Activated CD4-positive, alpha-beta T cell treated with anti-CD3 and anti-CD28 coated beads, Interleukin-2, amount 10 ng/mL, durations not matched to agents 24 days and 14 days (primary cell): ENCODE data around the gene DOK4. TPM values are rescaled to one million over a fixed set of nuclear protein-coding genes. Genes with fewer than 3 reads are reported as not detected.

Source experiments
- DNase-seq: peaks from one replicate; pipeline ENCODE4 v3.0.0; 2022
- H3K27ac Mint-ChIP-seq: one replicate; pipeline ENCODE4 v1.8.0; 2022; ENCODE audit warnings: mild to moderate bottlenecking, mixed read lengths
- H3K27me3 Mint-ChIP-seq: one replicate; pipeline ENCODE4 v1.8.0; 2022; ENCODE audit warnings: mixed read lengths
- H3K36me3 Mint-ChIP-seq: one replicate; pipeline ENCODE4 v1.8.0; 2022; ENCODE audit warnings: low read depth, mild to moderate bottlenecking, mixed read lengths
- H3K4me1 Mint-ChIP-seq: one replicate; pipeline ENCODE4 v1.8.0; 2021; ENCODE audit warnings: mixed read lengths
- H3K4me3 Mint-ChIP-seq: one replicate; pipeline ENCODE4 v1.8.0; 2022; ENCODE audit warnings: mild to moderate bottlenecking, moderate library complexity, mixed read lengths
- H3K9me3 Mint-ChIP-seq: one replicate; pipeline ENCODE4 v1.8.0; 2021; ENCODE audit warnings: mixed read lengths
- intact Hi-C: fragments of 100-400 bp; cut with micrococcal nuclease; formaldehyde crosslinking; loops from one replicate; pipeline ENCODE4 v1.15.1; 2023
- total RNA-seq: library from RNA; stranded (reverse); gene quantifications from 2 replicates; pipeline ENCODE4 v1.2.3, GENCODE V29; 2022

DOK4 gene
- total RNA-seq, 1 donor from 2014 or later: 4.3 TPM

DNA sequence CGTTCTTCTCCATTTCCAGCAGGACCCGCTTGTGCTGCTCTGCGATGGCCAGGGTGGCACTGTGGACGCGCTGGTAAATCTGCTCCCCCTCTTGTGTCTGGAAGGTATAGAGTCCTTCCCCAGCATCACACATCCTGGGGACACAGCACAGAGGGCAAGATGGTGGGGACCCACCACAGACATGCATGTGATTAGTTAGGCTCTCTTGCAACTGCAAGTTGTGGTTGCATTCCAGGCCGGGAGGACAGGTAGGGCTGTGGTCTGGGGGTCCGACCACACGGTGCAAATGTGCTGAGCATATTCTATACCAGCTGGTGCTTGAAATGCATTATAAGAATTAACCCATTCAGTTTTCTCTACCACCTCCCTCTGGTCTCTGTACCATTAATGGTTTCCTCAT lies 12.4 kb downstream of the DOK4 start:
- Mint-ChIP-seq H3K4me3 (no peak overlapping the region), H3K4me1 (peaks cover 11% of the 10 kb centered on the region), H3K27me3 (no peaks in the 10 kb centered on the region), H3K9me3 (no peaks in the 10 kb centered on the region), H3K36me3 (peaks cover 26% of the 10 kb centered on the region), H3K27ac (no peak overlapping the region)
- no peak for DNase-seq
- intact Hi-C loops: loop anchor here (10.0 kb wide), 1 partner anchor 261 kb away; the partner anchor contains the start of gene KATNB1

DNA sequence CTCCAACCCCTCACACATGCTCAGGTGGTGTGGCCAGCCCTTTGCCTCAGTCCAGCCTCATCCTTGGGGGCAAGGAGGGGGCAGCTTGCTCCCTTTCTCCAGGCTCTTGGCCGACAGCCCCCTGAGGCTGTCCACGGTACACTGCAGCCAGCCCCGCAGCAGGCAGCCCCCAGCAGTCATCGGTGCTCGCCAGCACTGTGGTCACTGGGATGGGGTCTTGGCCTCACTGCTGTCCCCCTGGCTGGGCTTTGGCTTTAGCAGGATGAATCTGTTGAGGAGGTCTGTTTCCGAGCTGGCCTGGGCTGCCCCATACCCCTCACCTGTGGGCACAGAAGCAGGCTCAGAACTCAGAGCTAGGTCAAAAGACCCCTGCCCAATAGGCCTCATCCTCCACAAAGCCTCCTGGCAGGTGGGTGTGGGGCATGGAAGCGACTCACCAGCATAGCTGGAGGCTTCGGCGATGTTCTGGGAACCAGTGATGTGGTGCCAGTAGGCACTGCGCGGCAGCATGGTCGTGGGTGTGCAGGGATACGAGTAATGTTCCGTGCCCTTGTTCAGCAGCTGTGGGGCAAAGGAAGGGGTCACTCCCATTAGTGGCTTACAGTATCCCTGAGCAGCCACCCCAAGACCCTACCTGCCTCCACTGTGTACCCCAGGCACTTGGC lies 13.0 kb downstream of the DOK4 start:
- Mint-ChIP-seq H3K4me1 (peaks cover 11% of the 10 kb centered on the region), H3K27ac (no peak overlapping the region), H3K9me3 (no peaks in the 10 kb centered on the region), H3K27me3 (no peaks in the 10 kb centered on the region), H3K4me3 (no peak overlapping the region), H3K36me3 (peaks cover 32% of the 10 kb centered on the region)
- no peak for DNase-seq
- intact Hi-C loops: loop anchor here (10.0 kb wide), 1 partner anchor 261 kb away; the partner anchor contains the start of gene KATNB1

DNA sequence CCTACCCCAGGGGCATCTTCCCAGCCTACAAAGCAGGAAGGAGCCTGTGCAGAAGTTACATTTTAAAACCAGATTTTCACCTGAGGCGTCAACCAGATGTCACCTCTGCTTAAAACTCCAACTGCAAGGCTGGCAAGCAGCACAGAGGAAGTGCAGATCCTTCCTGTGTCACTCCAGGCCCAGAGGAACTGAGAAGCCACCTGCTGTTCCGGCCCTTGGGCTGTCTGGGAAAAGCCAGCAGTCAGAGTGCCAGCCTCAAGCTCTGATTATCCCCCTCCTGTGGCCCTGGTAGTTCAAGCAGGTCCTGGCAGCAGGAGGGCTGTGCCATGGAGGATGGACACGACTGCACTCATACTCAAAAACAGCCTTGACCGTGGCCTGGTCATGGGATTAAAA lies 13.6 kb downstream of the DOK4 start:
- no peak for DNase-seq
- Mint-ChIP-seq H3K27me3 (no peaks in the 10 kb centered on the region), H3K4me1 (peaks cover 11% of the 10 kb centered on the region), H3K27ac (no peak overlapping the region), H3K9me3 (no peaks in the 10 kb centered on the region), H3K4me3 (no peak overlapping the region), H3K36me3 (peaks cover 35% of the 10 kb centered on the region)
- intact Hi-C loops: loop anchor here (10.0 kb wide), 1 partner anchor 262 kb away; the partner anchor contains the start of gene KATNB1

DNA sequence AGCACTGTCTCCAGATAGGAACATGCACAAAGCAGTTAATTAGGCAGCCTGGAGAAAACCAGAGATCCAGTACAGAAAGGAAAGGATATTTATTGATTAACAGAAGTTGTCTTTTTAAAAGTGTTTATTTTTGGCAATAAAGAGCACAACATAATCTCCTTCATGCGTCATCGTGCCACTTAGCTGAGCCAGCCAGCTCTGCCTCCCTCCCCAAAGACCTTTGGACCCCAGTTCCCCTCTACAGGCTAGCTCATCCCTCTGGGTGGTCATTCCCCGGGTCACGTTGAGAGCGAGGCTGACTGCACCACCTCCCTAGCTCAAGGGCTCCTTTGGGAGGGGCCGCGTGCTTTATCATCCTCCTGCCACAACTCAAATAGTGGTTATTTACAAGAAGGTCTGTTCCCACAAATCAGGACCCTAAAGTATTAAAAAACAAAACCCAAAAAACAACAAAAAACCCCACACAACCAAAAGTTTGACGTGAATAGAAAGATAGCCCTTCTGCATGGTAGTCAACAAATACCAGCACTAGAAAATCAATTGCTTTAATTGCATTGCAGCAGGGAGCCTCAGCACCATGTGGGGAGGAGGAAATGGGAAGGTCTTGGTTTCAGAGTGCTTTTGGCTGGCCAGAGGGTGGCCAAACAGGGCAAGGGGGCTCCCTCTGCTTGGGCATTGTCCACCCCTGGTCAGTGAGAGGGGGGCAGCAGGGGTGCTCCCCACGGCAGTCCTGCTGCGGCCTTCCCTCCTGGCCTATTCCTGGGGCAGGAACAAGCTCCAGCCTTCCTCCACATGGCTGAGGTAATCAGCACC lies 14.2 kb downstream of the DOK4 start:
- peaks cover 40% of the 10 kb centered on the region for H3K36me3 Mint-ChIP-seq
- H3K27me3 Mint-ChIP-seq: no peaks in the 10 kb centered on the region
- H3K9me3 Mint-ChIP-seq: no peaks in the 10 kb centered on the region
- no peak overlapping the region for H3K4me3 Mint-ChIP-seq
- H3K27ac Mint-ChIP-seq: peak overlapping the region; percentile 6
- intact Hi-C loops: loop anchor here (10.0 kb wide), 1 partner anchor 263 kb away; the partner anchor contains the start of gene KATNB1
- DNase-seq: no peak
- H3K4me1 Mint-ChIP-seq: peaks cover 11% of the 10 kb centered on the region

DNA sequence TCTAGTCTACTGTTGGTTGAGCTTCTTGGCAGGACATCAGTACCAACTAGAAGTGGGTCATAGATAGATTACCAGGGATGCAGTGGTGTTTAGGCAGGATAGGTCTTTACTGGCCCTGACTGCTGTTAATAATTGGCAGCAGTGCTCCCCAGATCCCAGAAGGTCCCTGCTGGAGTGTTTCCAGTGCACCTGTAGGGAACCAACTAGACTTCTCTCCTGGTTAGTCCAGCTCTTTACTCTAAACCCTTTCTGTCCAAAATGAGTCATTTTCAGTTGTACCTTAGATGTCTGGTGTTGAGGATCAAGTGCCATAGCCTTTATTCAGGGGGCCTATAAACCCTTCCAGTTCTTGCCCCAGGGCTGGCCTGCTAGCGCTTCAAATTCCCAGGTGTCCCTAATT lies 15.1 kb downstream of the DOK4 start:
- H3K36me3 Mint-ChIP-seq: peaks cover 44% of the 10 kb centered on the region
- H3K27ac Mint-ChIP-seq: no peak overlapping the region
- H3K27me3 Mint-ChIP-seq: no peaks in the 10 kb centered on the region
- DNase-seq: no peak
- peaks cover 7% of the 10 kb centered on the region for H3K4me1 Mint-ChIP-seq
- no peak overlapping the region for H3K4me3 Mint-ChIP-seq
- intact Hi-C loops: loop anchor here (10.0 kb wide), 1 partner anchor 264 kb away; the partner anchor contains the start of gene KATNB1
- no peaks in the 10 kb centered on the region for H3K9me3 Mint-ChIP-seq

DNA sequence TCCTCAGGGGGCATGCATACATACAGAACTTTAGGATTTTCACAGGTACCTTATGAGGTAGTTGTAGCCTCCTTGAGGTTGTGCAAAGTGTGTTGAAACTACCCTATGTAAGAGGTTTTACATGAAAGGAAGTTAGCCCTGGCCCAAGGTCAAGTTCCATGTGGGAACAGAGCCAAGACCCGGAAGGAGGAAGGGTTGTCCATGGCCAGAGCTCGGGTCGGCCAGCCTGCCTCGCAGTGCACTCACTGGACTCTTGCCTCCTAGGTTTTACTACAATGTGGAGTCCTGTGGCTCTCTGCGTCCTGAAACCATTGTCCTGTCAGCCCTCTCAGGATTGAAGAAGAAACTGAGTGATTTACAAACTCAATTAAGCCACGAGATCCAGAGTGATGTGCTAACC lies 15.6 kb downstream of the DOK4 start:
- Mint-ChIP-seq H3K36me3 (peaks cover 48% of the 10 kb centered on the region), H3K4me3 (no peak overlapping the region)
- intact Hi-C loops: loop anchor here (10.0 kb wide), 1 partner anchor 264 kb away; the partner anchor contains the start of gene KATNB1

DNA sequence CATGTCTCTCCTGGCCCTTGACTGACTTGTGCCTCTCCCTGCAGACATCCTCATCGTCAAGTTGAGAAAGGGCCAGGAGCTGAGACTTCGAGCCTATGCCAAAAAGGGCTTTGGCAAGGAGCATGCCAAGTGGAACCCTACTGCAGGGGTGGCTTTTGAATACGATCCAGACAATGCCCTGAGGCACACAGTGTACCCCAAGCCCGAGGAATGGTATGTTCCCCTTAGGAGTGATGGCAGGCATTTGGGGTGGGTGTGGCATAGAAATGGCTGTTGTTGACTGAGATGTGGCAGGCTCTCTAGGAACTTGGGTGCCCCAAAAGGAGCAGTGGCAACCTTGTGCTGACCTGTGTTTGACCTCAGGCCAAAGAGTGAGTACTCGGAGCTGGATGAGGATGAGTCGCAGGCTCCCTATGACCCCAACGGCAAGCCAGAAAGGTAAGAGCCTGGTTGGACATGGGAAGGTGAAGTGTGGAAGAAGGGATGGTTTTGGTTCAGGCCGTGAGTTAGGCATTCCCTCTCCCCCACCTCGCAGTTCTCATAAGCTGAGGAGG lies 16.3 kb downstream of the DOK4 start:
- H3K27ac Mint-ChIP-seq: no peak overlapping the region
- peaks cover 5% of the 10 kb centered on the region for H3K4me1 Mint-ChIP-seq
- H3K27me3 Mint-ChIP-seq: no peaks in the 10 kb centered on the region
- no peaks in the 10 kb centered on the region for H3K9me3 Mint-ChIP-seq
- intact Hi-C loops: loop anchor here (10.0 kb wide), 1 partner anchor 265 kb away; the partner anchor contains the start of gene KATNB1
- DNase-seq: no peak
- peaks cover 54% of the 10 kb centered on the region for H3K36me3 Mint-ChIP-seq
- no peak overlapping the region for H3K4me3 Mint-ChIP-seq

More for the DNA sequence above, 15.6 kb downstream of the DOK4 start:
- Mint-ChIP-seq H3K27me3 (no peaks in the 10 kb centered on the region), H3K27ac (no peak overlapping the region), H3K4me1 (peaks cover 6% of the 10 kb centered on the region), H3K9me3 (no peaks in the 10 kb centered on the region)
- DNase-seq: no peak

DNA sequence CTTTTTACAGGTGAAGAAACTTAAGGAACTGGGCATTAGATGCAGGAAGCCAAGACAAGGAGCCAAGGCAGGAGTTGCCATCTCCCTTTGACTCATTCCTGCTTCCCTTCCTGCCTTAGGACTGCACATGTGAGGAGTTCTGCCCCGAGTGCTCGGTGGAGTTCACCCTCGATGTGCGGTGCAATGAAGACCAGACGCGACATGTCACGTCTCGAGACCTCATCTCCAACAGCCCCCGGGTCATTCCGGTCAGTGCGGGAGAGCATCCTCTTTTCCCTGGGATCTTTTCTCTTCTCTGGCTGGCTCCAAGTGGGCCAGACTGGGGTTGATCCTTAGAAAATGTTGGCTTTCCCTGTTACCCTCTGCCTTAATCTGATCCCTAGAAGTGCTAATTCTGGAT lies 17.2 kb downstream of the DOK4 start:
- H3K9me3 Mint-ChIP-seq: no peaks in the 10 kb centered on the region
- no peak for DNase-seq
- intact Hi-C loops: no loop called here
- peaks cover 63% of the 10 kb centered on the region for H3K36me3 Mint-ChIP-seq
- no peaks in the 10 kb centered on the region for H3K27me3 Mint-ChIP-seq
- peaks cover 11% of the 10 kb centered on the region for H3K4me1 Mint-ChIP-seq
- H3K27ac Mint-ChIP-seq: no peak overlapping the region
- no peak overlapping the region for H3K4me3 Mint-ChIP-seq

DNA sequence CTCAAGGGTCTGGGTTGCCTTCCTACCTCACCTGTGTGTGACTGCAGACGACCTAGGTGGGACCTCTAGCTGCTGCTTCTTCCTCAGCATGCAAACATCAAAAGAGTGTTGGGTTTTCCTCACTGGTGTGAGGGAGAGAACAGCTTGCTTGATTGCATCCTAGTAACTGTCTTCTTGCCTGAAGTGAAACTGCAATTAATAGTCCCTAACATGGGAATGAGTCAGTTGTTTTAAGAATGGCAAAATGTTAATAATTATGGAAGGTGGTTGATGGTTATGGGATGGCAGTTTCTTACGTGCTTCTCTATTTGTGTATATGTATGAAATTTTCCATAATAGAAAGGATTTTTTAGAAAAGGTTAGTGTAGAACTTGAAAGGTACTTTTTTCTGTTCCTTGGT lies 17.9 kb downstream of the DOK4 start:
- intact Hi-C loops: no loop called here
- Mint-ChIP-seq H3K4me3 (no peak overlapping the region), H3K27me3 (no peaks in the 10 kb centered on the region), H3K4me1 (peaks cover 17% of the 10 kb centered on the region), H3K36me3 (peaks cover 65% of the 10 kb centered on the region), H3K9me3 (no peaks in the 10 kb centered on the region), H3K27ac (no peak overlapping the region)
- no peak for DNase-seq

DNA sequence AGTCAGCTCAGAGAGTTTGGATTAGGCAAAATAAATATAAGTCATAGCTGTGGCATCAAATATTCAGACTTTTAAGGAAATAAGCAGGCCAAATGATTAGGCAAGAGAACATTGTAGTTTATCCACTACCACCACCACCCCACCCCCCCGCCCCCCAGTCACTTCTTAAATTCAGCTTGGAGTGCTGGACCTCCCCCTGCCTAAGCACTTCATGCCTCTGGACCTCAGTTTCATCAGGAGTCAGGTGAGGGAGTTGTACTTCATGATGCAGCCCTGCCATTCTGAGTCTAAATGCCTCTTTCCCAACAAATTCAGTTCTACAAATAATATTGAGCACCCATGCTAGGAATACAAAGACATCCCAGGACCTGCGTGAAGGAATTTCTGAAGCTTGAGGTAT lies 21.8 kb downstream of the DOK4 start:
- Mint-ChIP-seq H3K4me3 (no peak overlapping the region), H3K27me3 (no peaks in the 10 kb centered on the region), H3K9me3 (no peaks in the 10 kb centered on the region), H3K4me1 (peaks cover 27% of the 10 kb centered on the region), H3K27ac (no peak overlapping the region), H3K36me3 (peaks cover 62% of the 10 kb centered on the region)
- intact Hi-C loops: no loop called here
- DNase-seq: no peak

DNA sequence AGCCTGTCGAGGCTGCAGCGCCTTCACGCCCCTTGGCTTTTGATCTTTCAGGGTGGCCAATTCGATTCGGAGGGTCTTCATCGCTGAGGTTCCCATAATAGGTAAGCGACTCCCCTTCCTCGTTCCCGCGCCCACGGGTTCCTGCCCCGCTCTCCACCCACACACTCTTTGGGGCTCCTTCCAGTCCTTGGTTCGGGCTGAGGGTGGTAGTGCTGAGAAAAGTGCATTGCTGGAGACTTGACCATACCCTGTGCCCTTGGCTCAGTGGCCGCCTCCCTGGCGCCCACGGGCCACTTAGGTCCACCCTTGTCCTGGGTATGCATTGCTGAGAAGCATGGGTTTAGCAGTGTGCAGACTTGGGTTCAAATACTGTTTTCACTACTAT lies 23.3 kb downstream of the DOK4 start:
- H3K27ac Mint-ChIP-seq: peak overlapping the region; percentile 100
- no peaks in the 10 kb centered on the region for H3K27me3 Mint-ChIP-seq
- H3K4me1 Mint-ChIP-seq: peaks cover 27% of the 10 kb centered on the region
- intact Hi-C loops: loop anchor here (1.0 to 2.0 kb wide), 4 partner anchors 12 to 163 kb away; partner anchors contain the start of genes CIAPIN1 and COQ9
- no peaks in the 10 kb centered on the region for H3K9me3 Mint-ChIP-seq
- H3K36me3 Mint-ChIP-seq: peaks cover 48% of the 10 kb centered on the region
- DNase-seq: no peak
- peak overlapping the region; percentile 96 for H3K4me3 Mint-ChIP-seq

DNA sequence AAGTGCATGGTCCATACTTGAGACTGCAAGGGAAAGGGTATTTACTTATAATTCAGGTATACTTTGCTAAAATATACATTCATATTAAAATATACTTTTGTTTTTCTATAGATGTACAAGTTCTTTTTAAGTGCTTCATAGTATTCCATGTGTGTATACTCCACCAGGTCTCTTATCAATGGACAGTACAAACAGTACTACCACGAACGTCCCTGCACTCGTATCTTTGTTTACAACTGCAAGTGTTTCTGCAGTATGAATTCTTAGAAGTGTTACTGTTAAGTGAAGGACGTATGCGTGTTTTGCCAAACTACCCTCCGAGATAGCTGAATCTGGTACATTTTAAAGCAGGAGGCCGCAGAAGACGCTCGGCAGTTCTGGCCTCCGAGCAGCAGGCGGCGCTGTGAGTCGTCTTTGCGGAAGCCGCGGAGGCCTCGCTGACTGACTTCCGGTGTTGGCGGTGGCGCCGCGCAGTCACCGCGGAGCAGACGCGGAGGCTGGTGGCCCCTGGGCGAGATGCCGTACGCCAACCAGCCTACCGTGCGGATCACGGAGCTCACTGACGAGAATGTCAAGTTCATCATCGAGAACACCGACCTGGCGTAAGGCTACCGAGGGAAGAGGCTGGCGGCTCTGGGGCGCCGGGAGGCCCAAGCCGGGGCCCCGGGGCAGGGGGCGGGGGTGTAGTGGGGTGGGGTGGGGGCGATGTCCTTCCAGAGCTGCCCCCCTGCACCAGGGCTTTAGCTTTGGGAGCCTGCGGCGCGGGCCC lies 23.9 kb downstream of the DOK4 start, which contains the start of gene POLR2C:
TSS of gene POLR2C (plus strand) at position 471 of the 769 bp plus-strand sequence. CDS start at position 517, 46 bp downstream.
- Mint-ChIP-seq H3K4me3 (peak within 1 kb of the TSS; percentile 96), H3K4me1 (peaks cover 27% of the 10 kb centered on the region)

DNA sequence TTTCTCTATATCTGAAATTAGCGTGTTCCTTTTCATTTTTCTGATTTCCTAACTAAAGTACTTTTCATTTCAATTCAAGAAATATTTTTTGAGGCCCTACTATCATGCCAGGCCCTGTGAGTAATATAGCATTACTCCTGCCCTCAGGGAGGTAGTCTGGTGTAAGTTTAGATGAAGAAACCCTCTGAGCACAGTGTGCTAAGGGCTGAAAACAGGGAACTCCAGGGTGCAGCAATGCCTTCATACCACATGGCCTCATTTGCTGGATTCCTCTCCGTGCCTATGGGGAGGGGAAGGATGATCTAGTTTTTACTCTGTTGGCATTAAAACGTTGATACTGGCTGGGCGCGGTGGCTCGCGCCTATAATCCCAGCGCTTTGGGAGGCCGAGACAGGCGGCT lies 34.3 kb downstream of the DOK4 start:
- no peak overlapping the region for H3K27ac Mint-ChIP-seq
- no peaks in the 10 kb centered on the region for H3K27me3 Mint-ChIP-seq
- intact Hi-C loops: no loop called here
- DNase-seq: no peak
- peaks cover 33% of the 10 kb centered on the region for H3K36me3 Mint-ChIP-seq
- H3K9me3 Mint-ChIP-seq: no peaks in the 10 kb centered on the region
- H3K4me3 Mint-ChIP-seq: no peak overlapping the region
- peaks cover 12% of the 10 kb centered on the region for H3K4me1 Mint-ChIP-seq

More for the DNA sequence above, 23.9 kb downstream of the DOK4 start, which contains the start of gene POLR2C:
- Mint-ChIP-seq H3K27me3 (no peaks in the 10 kb centered on the region), H3K36me3 (peaks cover 44% of the 10 kb centered on the region), H3K27ac (peak within 1 kb of the TSS; percentile 100), H3K9me3 (no peaks in the 10 kb centered on the region)
- intact Hi-C loops: loop anchor here (1.0 to 2.0 kb wide), 3 partner anchors 15 to 162 kb away; partner anchors contain the start of genes CIAPIN1 and COQ9
- DNase-seq: peak; percentile 98
